ENCODE results near the gene ADCY2.
A peak's percentile ranks its signal among the peaks of the same experiment; 100 is the strongest.

The ADCY2 gene

DNA sequence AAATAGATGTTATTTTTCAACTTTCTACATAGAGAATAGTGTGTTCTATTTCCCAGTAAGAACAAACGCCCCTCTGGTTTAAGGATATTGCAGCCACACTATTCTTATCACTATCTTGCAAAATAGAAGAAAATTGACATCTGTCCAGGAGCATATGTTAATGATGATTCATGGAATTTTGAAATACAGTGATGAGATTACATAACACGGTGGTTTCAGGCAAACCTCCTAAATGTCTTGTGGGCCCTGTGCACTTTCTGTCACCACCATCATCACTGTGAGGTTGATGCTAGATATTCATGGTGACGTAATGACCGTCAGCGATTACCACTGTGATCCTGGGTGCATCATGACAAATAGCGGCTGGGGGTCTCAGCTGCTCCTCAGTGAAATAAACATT, 406.9 kb downstream of the ADCY2 start:
- Histone ChIP-seq H3K27me3 (replicated peaks) (no peaks in the 10 kb centered on the region), H3K27ac (no peak overlapping the region), H3K4me3 (ENCODE audit: low read depth, low read length) (no peak overlapping the region), H3K36me3 (replicated peaks) (no peaks in the 10 kb centered on the region)
- TF ChIP-seq, protein P1, sequence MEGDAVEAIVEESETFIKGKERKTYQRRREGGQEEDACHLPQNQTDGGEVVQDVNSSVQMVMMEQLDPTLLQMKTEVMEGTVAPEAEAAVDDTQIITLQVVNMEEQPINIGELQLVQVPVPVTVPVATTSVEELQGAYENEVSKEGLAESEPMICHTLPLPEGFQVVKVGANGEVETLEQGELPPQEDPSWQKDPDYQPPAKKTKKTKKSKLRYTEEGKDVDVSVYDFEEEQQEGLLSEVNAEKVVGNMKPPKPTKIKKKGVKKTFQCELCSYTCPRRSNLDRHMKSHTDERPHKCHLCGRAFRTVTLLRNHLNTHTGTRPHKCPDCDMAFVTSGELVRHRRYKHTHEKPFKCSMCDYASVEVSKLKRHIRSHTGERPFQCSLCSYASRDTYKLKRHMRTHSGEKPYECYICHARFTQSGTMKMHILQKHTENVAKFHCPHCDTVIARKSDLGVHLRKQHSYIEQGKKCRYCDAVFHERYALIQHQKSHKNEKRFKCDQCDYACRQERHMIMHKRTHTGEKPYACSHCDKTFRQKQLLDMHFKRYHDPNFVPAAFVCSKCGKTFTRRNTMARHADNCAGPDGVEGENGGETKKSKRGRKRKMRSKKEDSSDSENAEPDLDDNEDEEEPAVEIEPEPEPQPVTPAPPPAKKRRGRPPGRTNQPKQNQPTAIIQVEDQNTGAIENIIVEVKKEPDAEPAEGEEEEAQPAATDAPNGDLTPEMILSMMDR (IDR thresholded peaks at IDR 0.05; ENCODE audit: low read depth, low read length, missing control alignments) = no peak
- no peak for DNase-seq
- in situ Hi-C loops (cut with HindIII; ENCODE audit: low pct_ligation_motif_present, low sequenced_read_pairs) = no loop called here

DNA sequence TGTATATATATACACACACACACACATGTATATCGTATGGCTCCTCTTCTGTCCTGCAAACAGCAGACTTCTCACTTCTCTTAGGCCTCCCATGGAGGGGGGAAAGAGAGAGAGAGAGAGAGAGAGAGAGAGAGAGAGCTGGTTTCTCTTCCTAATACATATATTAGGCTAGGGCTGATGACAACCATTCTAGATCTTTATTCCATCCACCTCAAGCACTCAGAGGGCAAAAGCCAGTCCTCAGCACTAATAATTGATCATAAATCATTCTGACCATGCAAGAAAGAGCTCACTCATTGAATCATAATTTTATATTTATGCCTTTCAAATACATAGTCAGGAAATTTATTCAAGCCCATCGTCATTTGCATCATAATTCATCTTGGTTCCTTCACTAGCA, 408.0 kb downstream of the ADCY2 start:
- TF ChIP-seq, protein P1 (IDR thresholded peaks at IDR 0.05; ENCODE audit: low read depth, low read length, missing control alignments) = no peak
- no peak for DNase-seq
- Histone ChIP-seq H3K27ac (no peak overlapping the region), H3K36me3 (replicated peaks) (no peaks in the 10 kb centered on the region), H3K4me3 (ENCODE audit: low read depth, low read length) (no peak overlapping the region), H3K27me3 (replicated peaks) (no peaks in the 10 kb centered on the region)
- in situ Hi-C loops (cut with HindIII; ENCODE audit: low pct_ligation_motif_present, low sequenced_read_pairs) = no loop called here

DNA sequence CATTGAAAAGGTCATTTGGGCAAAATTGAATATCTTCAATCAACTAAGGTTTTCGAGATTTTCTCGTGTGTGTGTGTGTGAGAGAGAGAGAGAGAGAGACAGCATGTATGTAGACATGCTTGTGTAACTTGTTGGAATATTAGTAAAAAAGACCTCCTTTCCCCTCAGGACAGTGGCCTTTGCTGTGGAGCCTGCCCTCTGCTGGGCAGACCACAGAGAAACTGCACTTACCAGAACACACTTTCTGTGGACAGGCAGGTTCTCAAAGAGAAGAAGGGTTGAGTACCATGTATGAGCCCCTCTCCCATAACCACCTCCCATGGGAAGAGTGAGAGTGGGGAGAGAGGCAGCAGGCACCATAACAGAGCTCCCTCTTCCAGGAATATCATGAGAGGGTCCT, 409.4 kb downstream of the ADCY2 start:
- H3K4me3 ChIP-seq (ENCODE audit: low read depth, low read length) = no peak overlapping the region
- TF ChIP-seq, protein P1 (IDR thresholded peaks at IDR 0.05; ENCODE audit: low read depth, low read length, missing control alignments) = peak; percentile 20
- H3K27ac ChIP-seq = no peak overlapping the region
- DNase-seq = no peak
- H3K27me3 ChIP-seq (replicated peaks) = no peaks in the 10 kb centered on the region
- no peaks in the 10 kb centered on the region for H3K36me3 ChIP-seq (replicated peaks)
- in situ Hi-C loops (cut with HindIII; ENCODE audit: low pct_ligation_motif_present, low sequenced_read_pairs) = no loop called here

DNA sequence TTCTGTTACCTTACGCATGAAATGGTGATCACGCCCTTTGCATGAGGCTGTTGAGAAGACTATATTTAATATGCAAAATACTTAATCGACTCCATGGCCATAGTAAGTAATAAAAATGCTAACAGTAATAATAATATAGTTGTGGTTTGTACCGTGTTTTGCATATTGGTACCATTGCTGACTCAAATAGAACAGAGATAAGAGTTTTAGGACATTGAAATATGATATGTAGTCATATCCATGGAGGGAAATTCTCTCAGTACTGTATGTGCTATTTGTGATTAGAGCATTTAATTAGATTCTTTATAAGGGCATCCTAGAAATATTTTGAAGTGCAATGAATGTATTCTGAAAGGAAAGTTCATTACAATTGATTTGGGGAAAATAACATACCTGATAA, 413.1 kb downstream of the ADCY2 start:
- no peak overlapping the region for H3K4me3 ChIP-seq (ENCODE audit: low read depth, low read length)
- no peak overlapping the region for H3K27ac ChIP-seq
- DNase-seq = no peak
- no peaks in the 10 kb centered on the region for H3K36me3 ChIP-seq (replicated peaks)
- in situ Hi-C loops (cut with HindIII; ENCODE audit: low pct_ligation_motif_present, low sequenced_read_pairs) = no loop called here
- TF ChIP-seq, protein P1 (IDR thresholded peaks at IDR 0.05; ENCODE audit: low read depth, low read length, missing control alignments) = no peak
- H3K27me3 ChIP-seq (replicated peaks) = no peaks in the 10 kb centered on the region

DNA sequence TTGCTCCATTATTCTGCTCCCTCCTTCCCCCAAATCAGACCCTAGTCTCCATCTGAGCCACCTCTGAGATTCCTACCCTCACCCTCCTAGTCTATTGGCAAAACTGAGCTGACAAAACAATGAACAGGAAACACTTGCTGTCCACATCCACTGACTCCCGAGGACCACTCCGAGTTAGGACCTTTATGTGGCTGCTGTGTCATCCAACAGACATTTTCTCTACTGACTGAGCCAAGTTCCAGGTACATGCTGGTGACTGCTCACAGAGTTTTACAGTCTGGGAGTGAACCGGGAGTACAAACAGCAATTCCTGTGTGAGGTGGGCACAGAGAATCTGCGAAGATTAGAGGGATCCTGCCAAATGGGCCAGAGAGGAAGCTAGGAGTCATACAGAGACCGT, 415.8 kb downstream of the ADCY2 start:
- no peaks in the 10 kb centered on the region for H3K36me3 ChIP-seq (replicated peaks)
- no peak for DNase-seq
- TF ChIP-seq, protein P1 (IDR thresholded peaks at IDR 0.05; ENCODE audit: low read depth, low read length, missing control alignments) = no peak
- no peaks in the 10 kb centered on the region for H3K27me3 ChIP-seq (replicated peaks)
- in situ Hi-C loops (cut with HindIII; ENCODE audit: low pct_ligation_motif_present, low sequenced_read_pairs) = no loop called here
- no peak overlapping the region for H3K27ac ChIP-seq
- H3K4me3 ChIP-seq (ENCODE audit: low read depth, low read length) = no peak overlapping the region

DNA sequence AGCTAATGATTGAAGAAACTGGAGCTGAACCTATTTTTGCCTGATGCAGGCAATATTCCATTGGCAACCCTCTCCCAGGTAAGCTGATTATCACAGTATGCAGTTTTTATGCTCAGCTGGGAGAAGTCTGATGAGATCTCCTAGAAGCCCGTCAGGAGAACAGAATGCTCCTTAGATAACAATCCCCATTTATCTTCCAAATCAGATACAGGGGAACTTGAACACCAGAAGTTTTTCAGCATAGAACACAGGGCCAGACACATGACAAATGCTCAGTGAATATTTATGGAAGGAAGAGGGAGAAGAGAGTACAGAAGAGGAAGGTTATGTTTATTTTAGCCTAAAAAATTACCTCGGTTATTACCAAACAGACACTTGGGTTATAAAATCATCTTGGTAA, 417.1 kb downstream of the ADCY2 start:
- no peak for DNase-seq
- H3K27me3 ChIP-seq (replicated peaks) = no peaks in the 10 kb centered on the region
- TF ChIP-seq, protein P1 (IDR thresholded peaks at IDR 0.05; ENCODE audit: low read depth, low read length, missing control alignments) = no peak
- H3K27ac ChIP-seq = no peak overlapping the region
- H3K36me3 ChIP-seq (replicated peaks) = no peaks in the 10 kb centered on the region
- in situ Hi-C loops (cut with HindIII; ENCODE audit: low pct_ligation_motif_present, low sequenced_read_pairs) = no loop called here
- H3K4me3 ChIP-seq (ENCODE audit: low read depth, low read length) = no peak overlapping the region

Measured in brain microvascular endothelial cell (primary cell).